ENCODE data around the gene POPDC3. TPM values are rescaled to one million over a fixed set of nuclear protein-coding genes. Genes with fewer than 3 reads are reported as not detected.

POPDC3 gene
- total and polyA plus RNA-seq, 4 donors = 0.18 to 1.9 (median 0.81) TPM

- H3K27me3 ChIP-seq (ENCODE audit: control insufficient read depth in 3 of 3, insufficient read depth in 3 of 3, low read length in 2 of 3) = peaks cover 0 to 2% (median 0%) of the 10 kb centered on the region in 3 donors
- DNase-seq = no peak
- H3K4me1 ChIP-seq (ENCODE audit: control insufficient read depth in 5 of 5, insufficient read depth in 5 of 5, low read length in 5 of 5) = peaks cover 0 to 3% (median 0%) of the 10 kb centered on the region in 5 donors
- no peak overlapping the region for H3K9ac ChIP-seq (ENCODE audit: insufficient read depth in 1 of 2, low read length in 2 of 2)
- TF ChIP-seq CTCF (IDR thresholded peaks at IDR 0.05; ENCODE audit: control extremely low read depth, extremely low read depth) = no peak
- H3K27ac ChIP-seq (ENCODE audit: low read depth in 1 of 2, low read length in 1 of 2) = no peak overlapping the region
- no peak overlapping the region for H3K4me3 ChIP-seq
- 67 to 78% methylated on average over 7 of the region's 7 CpGs for WGBS, 2 donors
- no peaks in the 10 kb centered on the region for H3K9me3 ChIP-seq (ENCODE audit: control insufficient read depth in 4 of 4, insufficient read depth in 3 of 4, low read length in 3 of 4)
- no peaks in the 10 kb centered on the region for H3K36me3 ChIP-seq (ENCODE audit: control insufficient read depth in 4 of 4, insufficient read depth in 4 of 4, low read length in 4 of 4)
- no peak for ATAC-seq (ENCODE audit: insufficient read depth, low FRiP score)
Measured at GRCh38 chr6:105192707-105193465, 13.1 kb upstream of the POPDC3 start.

GRCh38 chr6:105191351-105191750, 11.5 kb upstream of the POPDC3 start:
- no peak overlapping the region for H3K27ac ChIP-seq (ENCODE audit: low read depth in 1 of 2, low read length in 1 of 2)
- H3K9me3 ChIP-seq (ENCODE audit: control insufficient read depth in 4 of 4, insufficient read depth in 3 of 4, low read length in 3 of 4) = no peaks in the 10 kb centered on the region
- TF ChIP-seq CTCF (IDR thresholded peaks at IDR 0.05; ENCODE audit: control extremely low read depth, extremely low read depth) = no peak
- H3K4me3 ChIP-seq = no peak overlapping the region
- H3K9ac ChIP-seq (ENCODE audit: insufficient read depth in 1 of 2, low read length in 2 of 2) = no peak overlapping the region
- H3K27me3 ChIP-seq (ENCODE audit: control insufficient read depth in 3 of 3, insufficient read depth in 3 of 3, low read length in 2 of 3) = peaks cover 0 to 2% (median 0%) of the 10 kb centered on the region in 3 donors
- no peak for DNase-seq
- 88 to 94% methylated on average over 1 of the region's 1 CpG for WGBS, 2 donors
- H3K36me3 ChIP-seq (ENCODE audit: control insufficient read depth in 4 of 4, insufficient read depth in 4 of 4, low read length in 4 of 4) = no peaks in the 10 kb centered on the region
- peaks cover 0 to 3% (median 0%) of the 10 kb centered on the region in 5 donors for H3K4me1 ChIP-seq (ENCODE audit: control insufficient read depth in 5 of 5, insufficient read depth in 5 of 5, low read length in 5 of 5)
- no peak for ATAC-seq (ENCODE audit: insufficient read depth, low FRiP score)

GRCh38 chr6:105189026-105189820, 9.4 kb upstream of the POPDC3 start:
- no peak for TF ChIP-seq CTCF (IDR thresholded peaks at IDR 0.05; ENCODE audit: control extremely low read depth, extremely low read depth)
- Histone ChIP-seq H3K4me3 (no peak overlapping the region), H3K36me3 (ENCODE audit: control insufficient read depth in 4 of 4, insufficient read depth in 4 of 4, low read length in 4 of 4) (no peaks in the 10 kb centered on the region), H3K27me3 (ENCODE audit: control insufficient read depth in 3 of 3, insufficient read depth in 3 of 3, low read length in 2 of 3) (peaks cover 0 to 2% (median 0%) of the 10 kb centered on the region in 3 donors), H3K27ac (ENCODE audit: low read depth in 1 of 2, low read length in 1 of 2) (no peak overlapping the region), H3K4me1 (ENCODE audit: control insufficient read depth in 5 of 5, insufficient read depth in 5 of 5, low read length in 5 of 5) (peaks cover 0 to 3% (median 0%) of the 10 kb centered on the region in 5 donors), H3K9ac (ENCODE audit: insufficient read depth in 1 of 2, low read length in 2 of 2) (no peak overlapping the region), H3K9me3 (ENCODE audit: control insufficient read depth in 4 of 4, insufficient read depth in 3 of 4, low read length in 3 of 4) (no peaks in the 10 kb centered on the region)
- ATAC-seq (ENCODE audit: insufficient read depth, low FRiP score) (no peak), DNase-seq (no peak)
- 76 to 78% methylated on average over 10 of the region's 10 CpGs for WGBS, 2 donors

Data from lung (tissue), 12 donors.